Mesothelial cell of epicardium (in vitro differentiated cells): Measurements from ENCODE around the gene REC114. TPM values are rescaled to one million over a fixed set of nuclear protein-coding genes. Genes with fewer than 3 reads are reported as not detected.

Source experiments
- DNase-seq, 2 experiments: peaks; one replicate each; pipeline ENCODE4 v3.0.0; 2021; ENCODE audit warnings: low spot score in 2 of 2; ENCODE audit not compliant: unreplicated experiment in 2 of 2
- H3K27ac Mint-ChIP-seq: 2 replicates; pipeline ENCODE4 v1.8.0; 2021; ENCODE audit warnings: mixed read lengths
- H3K27me3 Mint-ChIP-seq: 2 replicates; pipeline ENCODE4 v1.8.0; 2021; ENCODE audit warnings: low read depth, mixed read lengths
- H3K36me3 Mint-ChIP-seq: 2 replicates; pipeline ENCODE4 v1.8.0; 2021; ENCODE audit warnings: mixed read lengths
- H3K4me1 Mint-ChIP-seq: 2 replicates; pipeline ENCODE4 v1.8.0; 2021; ENCODE audit warnings: mixed read lengths
- H3K4me3 Mint-ChIP-seq: 2 replicates; pipeline ENCODE4 v1.8.0; 2021; ENCODE audit warnings: mild to moderate bottlenecking, moderate library complexity, mixed read lengths
- H3K9me3 Mint-ChIP-seq: 2 replicates; pipeline ENCODE4 v1.8.0; 2021; ENCODE audit warnings: mixed read lengths
- CTCF ChIP-seq: fragments of 200-600 bp; sonication (generic); IDR thresholded peaks from one replicate; pipeline ENCODE4 v1.5.0; 2021; ENCODE audit warnings: antibody characterized with exemption; ENCODE audit not compliant: unreplicated experiment
- total RNA-seq: library from RNA; stranded (reverse); gene quantifications from 3 replicates; pipeline ENCODE4 v1.2.1, GENCODE V29; 2021

The REC114 gene
- total RNA-seq, 1 donor from 2014 or later: not detected

- Mint-ChIP-seq H3K4me3 (no peak overlapping the region), H3K27me3 (no peaks in the 10 kb centered on the region), H3K27ac (no peak overlapping the region), H3K36me3 (peaks cover 33% of the 10 kb centered on the region), H3K9me3 (no peaks in the 10 kb centered on the region), H3K4me1 (no peaks in the 10 kb centered on the region)
- DNase-seq: no peak
- no peak for TF ChIP-seq CTCF
Measured at GRCh38 chr15:73569361-73569760, 126.4 kb downstream of the REC114 start.

GRCh38 chr15:73570355-73571032 lies 127.5 kb downstream of the REC114 start:
- no peak for DNase-seq
- no peak overlapping the region for H3K4me3 Mint-ChIP-seq
- no peaks in the 10 kb centered on the region for H3K4me1 Mint-ChIP-seq
- no peak overlapping the region for H3K27ac Mint-ChIP-seq
- H3K9me3 Mint-ChIP-seq: no peaks in the 10 kb centered on the region
- no peak for TF ChIP-seq CTCF
- peaks cover 33% of the 10 kb centered on the region for H3K36me3 Mint-ChIP-seq
- no peaks in the 10 kb centered on the region for H3K27me3 Mint-ChIP-seq

GRCh38 chr15:73571346-73571745 lies 128.4 kb downstream of the REC114 start:
- no peaks in the 10 kb centered on the region for H3K9me3 Mint-ChIP-seq
- no peaks in the 10 kb centered on the region for H3K27me3 Mint-ChIP-seq
- no peak overlapping the region for H3K27ac Mint-ChIP-seq
- peaks cover 36% of the 10 kb centered on the region for H3K36me3 Mint-ChIP-seq
- no peak for DNase-seq
- TF ChIP-seq CTCF: no peak
- no peak overlapping the region for H3K4me3 Mint-ChIP-seq
- no peaks in the 10 kb centered on the region for H3K4me1 Mint-ChIP-seq

GRCh38 chr15:73572296-73572695 lies 129.3 kb downstream of the REC114 start:
- Mint-ChIP-seq H3K9me3 (no peaks in the 10 kb centered on the region), H3K27ac (no peak overlapping the region), H3K27me3 (no peaks in the 10 kb centered on the region), H3K36me3 (peaks cover 35% of the 10 kb centered on the region), H3K4me1 (no peaks in the 10 kb centered on the region), H3K4me3 (no peak overlapping the region)
- TF ChIP-seq CTCF: no peak
- DNase-seq: no peak

GRCh38 chr15:73573037-73573436 lies 130.1 kb downstream of the REC114 start:
- Mint-ChIP-seq H3K36me3 (peaks cover 33% of the 10 kb centered on the region), H3K27ac (no peak overlapping the region), H3K4me3 (no peak overlapping the region), H3K9me3 (no peaks in the 10 kb centered on the region), H3K4me1 (no peaks in the 10 kb centered on the region), H3K27me3 (no peaks in the 10 kb centered on the region)
- no peak for DNase-seq
- TF ChIP-seq CTCF: no peak
